ENCODE measurements around the gene BHLHE23.

BHLHE23 gene

GRCh38 chr20:63025534-63026331, 19.0 kb upstream of the BHLHE23 start:
- no peak for DNase-seq (ENCODE audit: low read depth)

DNA sequence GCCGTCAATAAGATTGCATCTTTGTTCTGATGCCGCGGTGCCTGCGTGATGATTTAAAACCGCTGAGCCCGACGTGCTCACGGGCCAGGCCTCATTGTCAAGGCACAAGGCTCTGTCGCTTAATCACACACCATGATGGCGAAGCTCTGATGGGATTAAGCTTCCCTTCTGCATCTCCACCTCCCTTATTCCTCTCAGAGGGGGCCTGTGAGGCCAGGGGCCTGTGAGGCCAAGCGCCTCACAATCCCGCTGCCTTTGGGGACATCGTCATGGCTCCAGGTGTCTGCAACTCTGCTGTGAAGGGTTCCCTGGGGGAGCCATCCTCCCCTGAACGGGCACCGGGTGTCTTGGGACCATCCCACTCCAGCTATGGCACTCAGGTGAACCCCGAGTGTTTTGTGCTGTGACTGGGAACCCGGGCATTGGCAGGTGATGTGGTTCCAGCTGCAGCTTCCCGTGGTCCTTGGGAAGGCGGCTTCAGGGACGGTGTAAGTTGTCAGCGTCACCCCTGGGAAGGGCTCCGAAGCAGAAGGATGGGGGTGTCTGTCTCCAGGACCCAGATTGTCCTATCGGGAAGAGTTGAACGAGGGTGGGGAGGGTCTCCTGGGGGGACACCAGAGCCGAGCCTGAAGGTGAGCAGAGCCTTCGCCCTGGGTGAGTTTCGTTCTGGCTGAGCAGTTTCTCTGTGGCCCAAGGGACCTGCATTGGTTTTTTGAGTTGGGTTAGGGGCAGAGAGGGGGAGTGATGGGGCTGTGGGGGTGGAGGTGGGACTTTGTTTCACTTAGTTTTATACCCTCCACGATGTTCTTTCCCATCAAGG, 18.0 kb upstream of the BHLHE23 start:
- no peak for DNase-seq (ENCODE audit: low read depth)

DNA sequence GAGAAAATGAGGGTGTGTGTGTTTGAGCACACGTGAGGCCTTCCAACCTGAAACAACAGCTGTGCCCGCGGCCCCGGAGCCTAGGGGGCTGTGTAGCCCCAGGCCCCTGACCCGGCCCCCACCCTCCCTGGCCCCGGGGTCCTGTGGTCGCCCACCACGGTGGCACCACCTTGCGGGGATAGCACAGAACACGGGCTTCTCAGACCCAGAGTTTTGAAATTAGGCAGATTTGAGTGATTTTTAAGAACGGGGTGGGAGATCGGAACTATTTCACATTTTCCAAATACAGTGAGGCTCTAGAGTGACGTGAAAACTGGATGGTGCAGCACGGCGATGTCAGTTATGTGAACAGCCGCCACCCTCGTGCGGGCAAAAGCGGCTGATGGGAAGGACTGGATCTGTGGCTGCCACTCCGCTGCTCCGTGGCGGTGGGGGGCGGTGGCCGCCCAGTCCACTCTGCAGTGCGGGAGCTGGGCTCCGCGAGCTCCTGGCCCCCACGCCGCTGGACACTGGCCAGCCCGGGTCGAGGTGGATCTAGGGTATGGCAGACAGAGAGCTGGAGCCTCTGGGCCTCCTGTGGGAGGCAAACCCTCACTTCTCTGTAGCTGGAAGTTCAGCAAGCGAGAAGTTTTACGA, 17.3 kb upstream of the BHLHE23 start:
- DNase-seq (ENCODE audit: low read depth): no peak

GRCh38 chr20:63023071-63023935, 16.5 kb upstream of the BHLHE23 start:
- DNase-seq (ENCODE audit: low read depth): no peak

DNA sequence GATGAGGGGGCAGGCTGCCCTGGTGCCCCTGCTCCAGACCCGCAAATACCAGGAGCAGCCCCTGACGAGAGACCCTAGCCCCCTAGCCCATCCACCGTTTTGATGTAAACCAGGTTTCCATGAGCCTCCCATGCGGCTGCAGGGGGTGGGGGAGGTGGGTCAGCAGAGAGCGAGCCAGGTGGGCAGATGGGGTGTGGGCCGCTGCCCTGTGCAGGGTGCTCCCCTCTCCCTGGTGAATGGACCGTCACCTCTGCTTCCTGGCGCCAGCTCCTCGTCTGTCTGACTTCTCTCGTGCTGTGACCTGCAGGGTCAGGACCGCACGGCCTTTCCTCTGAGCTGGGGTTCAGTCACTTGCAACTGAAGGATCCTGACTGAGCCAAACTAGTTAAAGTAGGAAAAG, 15.7 kb upstream of the BHLHE23 start:
- no peak for DNase-seq (ENCODE audit: low read depth)

DNA sequence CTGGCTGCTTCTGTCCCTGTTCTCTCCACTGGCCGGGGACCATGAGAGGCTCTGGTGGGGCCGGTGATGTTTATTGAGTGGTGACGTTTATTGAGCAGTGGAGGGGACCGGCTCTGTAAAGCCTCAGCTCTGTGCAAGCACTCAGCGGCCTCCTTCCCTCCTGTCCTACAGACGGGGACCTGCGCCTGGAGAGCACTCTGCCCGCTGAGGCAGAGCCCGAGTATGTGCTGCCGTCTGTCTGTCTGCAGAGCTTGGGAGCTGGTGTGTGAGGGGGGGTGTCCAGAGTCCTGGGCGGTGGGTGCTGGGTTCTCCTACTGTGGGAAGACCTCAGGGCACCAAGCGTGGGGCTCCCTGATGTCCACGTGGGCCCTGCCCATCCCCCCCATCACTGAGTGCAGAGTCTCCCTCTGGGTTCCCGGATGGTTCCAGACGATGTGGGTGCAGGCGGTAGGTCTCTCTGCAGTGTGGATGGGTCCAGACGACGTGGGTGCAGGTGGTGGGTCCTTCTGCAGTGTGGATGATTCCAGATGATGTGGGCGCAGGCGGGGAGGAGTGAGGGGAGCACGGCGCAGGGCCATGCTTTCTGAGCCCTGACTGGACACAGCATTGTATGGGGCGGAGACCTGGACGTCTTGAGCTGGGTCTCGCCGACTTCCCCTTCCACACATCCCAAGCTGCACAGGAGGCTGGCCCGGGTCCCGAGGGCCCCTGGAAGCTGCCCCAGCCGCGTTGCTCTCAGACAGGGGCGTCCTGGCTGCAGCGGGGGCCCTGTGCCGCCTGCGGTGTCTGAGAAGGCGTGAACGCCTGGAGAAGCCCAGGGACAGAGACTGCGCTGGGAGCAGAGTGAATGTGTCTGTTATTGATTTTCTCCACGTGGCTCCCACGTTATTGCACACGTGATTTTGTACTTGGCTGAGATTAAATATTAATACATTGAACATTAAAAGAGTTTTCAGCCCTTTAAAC, 14.9 kb upstream of the BHLHE23 start:
- no peak for DNase-seq (ENCODE audit: low read depth)

GRCh38 chr20:63020681-63021080, 13.9 kb upstream of the BHLHE23 start:
- DNase-seq (ENCODE audit: low read depth): no peak

DNA sequence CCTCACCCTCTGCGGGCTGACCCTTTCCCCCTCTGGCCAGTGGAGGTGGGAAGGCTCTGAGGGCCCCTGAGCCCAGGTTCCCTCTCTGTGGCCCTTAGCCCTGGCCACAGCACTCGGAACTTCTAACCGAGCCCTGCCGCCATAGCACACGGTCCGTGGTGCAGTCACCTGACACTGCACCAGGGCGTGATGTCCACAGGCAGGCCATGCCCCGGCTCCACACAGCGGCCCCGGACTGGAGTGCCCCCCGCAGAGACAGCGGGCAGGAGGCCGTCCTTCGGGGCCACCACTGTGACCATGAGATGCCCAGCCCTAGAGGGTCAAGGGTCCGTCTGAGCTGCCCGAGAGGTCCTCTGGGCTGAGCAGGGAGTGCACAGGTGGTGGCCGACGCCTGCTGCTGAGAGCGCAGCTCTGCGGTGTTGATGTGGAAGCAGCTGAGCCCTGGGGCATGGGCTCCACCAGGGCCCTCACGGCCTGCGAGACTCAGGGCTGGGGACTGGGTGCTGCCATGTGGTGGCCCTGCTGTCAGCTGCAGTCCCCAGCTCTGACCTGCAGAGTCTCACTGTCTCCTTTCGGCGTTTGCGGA, 11.2 kb upstream of the BHLHE23 start:
- no peak for DNase-seq (ENCODE audit: low read depth)

DNA sequence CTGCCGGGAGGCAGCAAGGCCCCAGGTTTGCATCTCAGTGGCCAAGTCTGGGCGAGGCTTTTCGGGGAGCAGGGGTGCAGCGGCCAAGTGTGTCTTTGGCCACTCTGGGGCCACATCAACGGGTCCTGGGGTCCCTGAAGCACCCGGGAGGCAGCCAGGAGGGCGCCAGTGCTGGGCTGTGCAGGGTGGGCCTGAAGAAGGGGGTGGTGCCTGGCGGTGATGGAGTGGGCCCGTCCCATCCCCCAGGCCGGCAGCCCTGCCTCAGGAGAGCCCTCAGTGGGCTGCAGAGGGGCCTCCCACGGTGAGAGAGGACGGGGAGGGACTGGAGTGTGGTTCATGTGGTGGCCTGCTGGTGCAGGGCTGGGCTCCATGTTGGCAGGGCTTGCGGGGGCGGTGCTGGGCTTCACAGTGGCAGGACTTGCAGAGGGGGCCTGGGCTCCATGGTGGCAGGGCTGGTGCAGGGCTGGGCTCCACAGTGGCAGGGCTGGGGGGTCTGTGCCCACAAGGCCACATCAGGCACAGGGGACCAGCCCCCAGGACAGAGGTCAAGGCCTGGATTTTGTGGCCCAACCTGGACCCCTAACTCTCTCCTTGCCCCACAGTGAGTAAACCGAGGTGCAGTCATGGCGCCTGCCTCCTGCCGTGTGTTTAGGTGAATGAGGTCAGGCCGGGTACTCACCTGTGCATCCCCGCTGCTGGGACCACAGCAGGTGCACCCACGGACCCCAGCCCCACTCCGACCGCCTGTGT, 10.5 kb upstream of the BHLHE23 start:
- no peak for DNase-seq (ENCODE audit: low read depth)

- DNase-seq (ENCODE audit: low read depth): no peak
Measured at GRCh38 chr20:63016514-63017075, 9.8 kb upstream of the BHLHE23 start.

- no peak for DNase-seq (ENCODE audit: low read depth)
Measured at GRCh38 chr20:63015662-63016361, 9.0 kb upstream of the BHLHE23 start.

DNA sequence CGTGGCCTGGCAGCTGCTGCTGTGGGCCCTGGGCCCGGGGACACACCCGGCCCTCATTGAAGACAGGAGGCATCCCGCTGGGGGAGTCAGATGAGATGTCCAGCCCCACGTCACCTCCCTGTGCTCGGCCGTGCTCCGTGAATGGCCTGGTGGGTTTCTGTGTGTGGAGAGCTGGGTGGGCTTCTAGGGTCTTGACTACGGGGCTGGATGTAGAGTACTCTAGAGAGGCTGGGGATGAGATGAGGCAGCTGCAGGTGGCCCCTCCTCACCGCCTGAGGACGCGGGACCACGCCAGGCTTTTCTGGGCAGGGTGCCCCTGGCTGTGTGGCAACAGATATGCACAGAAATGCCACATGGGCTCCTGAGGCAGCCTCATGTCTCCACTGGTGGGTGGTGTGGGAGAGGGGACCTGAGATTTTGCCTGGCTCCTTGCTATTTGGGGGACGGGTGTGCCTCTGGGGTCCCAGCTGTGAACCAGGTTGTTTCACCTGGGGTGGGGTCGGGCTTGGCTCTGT, 8.4 kb upstream of the BHLHE23 start:
- DNase-seq (ENCODE audit: low read depth): no peak

DNA sequence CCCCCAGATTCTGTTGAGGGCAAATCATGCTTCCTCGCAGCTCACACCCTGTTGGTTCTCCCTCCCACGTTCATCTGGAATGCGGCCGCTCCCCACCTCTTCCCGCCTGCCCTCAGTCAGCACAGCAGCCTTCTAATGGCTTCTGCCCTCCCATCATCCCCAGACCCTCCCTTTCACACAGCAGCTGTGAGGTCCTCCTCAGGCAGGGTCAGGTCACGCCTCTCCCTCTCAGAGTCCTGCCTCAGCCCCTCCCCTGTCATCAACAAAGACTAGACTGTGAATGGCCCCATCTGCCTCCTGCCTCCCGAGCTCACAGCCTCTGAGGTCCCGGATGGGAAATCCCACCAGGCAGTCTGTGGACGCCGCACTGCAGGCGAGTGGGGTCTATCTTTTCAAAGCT, 7.9 kb upstream of the BHLHE23 start:
- no peak for DNase-seq (ENCODE audit: low read depth)

DNA sequence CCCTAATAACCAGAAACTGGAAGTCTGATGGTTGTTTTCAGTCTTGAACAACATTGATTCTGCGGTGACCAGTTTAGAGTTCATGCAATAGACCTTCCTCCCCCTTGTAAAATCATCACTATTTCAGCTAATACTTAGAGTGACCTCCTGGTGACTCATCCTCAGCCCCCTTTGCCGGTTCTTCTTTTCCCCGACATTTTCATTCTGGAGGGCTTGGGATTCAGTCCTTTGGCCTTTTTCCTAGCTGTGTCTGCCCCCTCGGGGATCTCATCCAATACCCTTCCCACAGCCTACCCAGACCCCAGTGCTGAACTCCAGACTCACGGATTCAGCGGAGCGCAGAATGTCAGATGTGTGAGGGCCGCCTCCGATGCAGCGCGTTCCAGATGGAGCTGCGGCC, 7.5 kb upstream of the BHLHE23 start:
- no peak for DNase-seq (ENCODE audit: low read depth)

DNA sequence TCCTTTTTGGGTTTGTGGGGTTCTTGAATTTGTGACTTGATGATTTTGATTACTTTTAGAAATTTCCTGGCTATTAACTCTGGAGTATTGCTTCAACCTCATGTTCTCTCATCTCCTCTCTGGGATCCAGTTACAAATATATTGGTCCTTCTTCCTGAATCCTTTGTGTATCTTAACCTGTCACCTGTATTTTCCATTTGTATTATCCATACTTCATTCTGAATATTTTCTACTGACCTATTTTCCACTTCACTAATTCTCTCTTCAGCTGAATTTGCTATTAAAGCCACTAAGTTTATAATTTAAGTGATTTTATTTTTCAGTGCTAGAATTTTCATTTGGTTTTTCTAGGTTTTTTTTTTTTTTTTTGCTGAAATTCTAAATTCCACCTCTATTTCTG, 6.4 kb upstream of the BHLHE23 start:
- DNase-seq (ENCODE audit: low read depth): no peak

DNA sequence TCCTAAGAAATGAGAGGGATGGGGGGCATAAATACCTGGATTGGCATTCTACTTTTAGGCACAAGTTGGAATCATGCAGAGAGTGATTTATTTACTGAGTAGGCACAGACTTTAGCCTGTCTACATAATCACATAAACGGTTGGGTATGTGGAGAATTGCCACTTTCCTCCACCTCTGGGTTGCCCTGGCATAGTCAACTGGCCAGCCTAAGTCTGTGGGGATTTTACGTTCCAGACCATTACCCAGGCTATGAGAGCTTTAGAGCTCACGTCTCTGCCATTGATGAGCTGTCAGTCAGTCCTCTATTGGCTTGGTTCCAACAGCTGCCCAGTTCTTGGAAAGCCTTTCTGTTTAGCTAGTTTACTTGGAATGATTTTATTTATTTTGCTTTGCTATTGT, 5.0 kb upstream of the BHLHE23 start:
- no peak for DNase-seq (ENCODE audit: low read depth)

GRCh38 chr20:63009988-63010769, 3.4 kb upstream of the BHLHE23 start:
- DNase-seq (ENCODE audit: low read depth): no peak

All from HS-5 (cell line).